Panc1 (cell line): ENCODE data around the gene GCK. TPM values are rescaled to one million over a fixed set of nuclear protein-coding genes. Genes with fewer than 3 reads are reported as not detected.

ENCODE experiments used
- ATAC-seq: fragments of 200-7000 bp; cut with Tn5 transposase; 2 replicates; pipeline ENCODE4 v1.9.1; 2020; ENCODE audit warnings: mild to moderate bottlenecking, moderate library complexity
- BruUV-seq: library from RNA; stranded (reverse); fragments of 400-500 nt; replicated peaks from 2 replicates; lab custom pipeline; 2021; lab: Mats Ljungman, UMichigan
- CTCF ChIA-PET: fragments of 300-600 bp; sonication (Branson Sonifier 250); formaldehyde crosslinking; loops from one replicate; lab custom pipeline; 2022; ENCODE audit warnings: antibody characterized with exemption; lab: Charles Lee
- POLR2A ChIA-PET: fragments of 300-600 bp; sonication (Branson Sonifier 250); formaldehyde crosslinking; loops from one replicate; lab custom pipeline; 2022; ENCODE audit warnings: antibody characterized with exemption; lab: Charles Lee
- DNase-seq: peaks from one replicate; pipeline ENCODE4 v3.0.0-alpha.2; 2010; ENCODE audit warnings: low read depth, low spot score
- H3K27ac ChIP-seq: 2 replicates; pipeline ENCODE4 v1.5.1; 2011; ENCODE audit warnings: mild to moderate bottlenecking, low read length, inconsistent platforms
- H3K27me3 ChIP-seq: fragments of 200-500 bp; sonication (Bioruptor generic); 2 replicates; pipeline ENCODE4 v1.6.0; 2014; ENCODE audit warnings: low read length, inconsistent platforms; ENCODE audit not compliant: control insufficient read depth, insufficient read depth
- H3K36me3 ChIP-seq: fragments of 200-500 bp; sonication (Bioruptor generic); 2 replicates; pipeline ENCODE4 v1.5.1; 2014; ENCODE audit warnings: inconsistent platforms, mild to moderate bottlenecking, low read length, moderate library complexity; ENCODE audit not compliant: control insufficient read depth, insufficient read depth
- H3K4me1 ChIP-seq: 2 replicates; pipeline ENCODE4 v1.5.1; 2011; ENCODE audit warnings: inconsistent platforms, mild to moderate bottlenecking, low read length, moderate library complexity; ENCODE audit not compliant: control insufficient read depth, insufficient read depth
- H3K4me3 ChIP-seq, 2 experiments: 2 replicates each; pipeline ENCODE4 v1.5.1; 2011 to 2012; ENCODE audit warnings: low read depth in 2 of 2, low read length in 2 of 2, mild to moderate bottlenecking in 2 of 2, inconsistent platforms in 1 of 2, moderate library complexity in 1 of 2
- H3K9me3 ChIP-seq: fragments of 200-500 bp; sonication (Bioruptor generic); 2 replicates; pipeline ENCODE4 v1.5.1; 2014; ENCODE audit warnings: low read depth, mild to moderate bottlenecking, inconsistent platforms, low read length, moderate library complexity; ENCODE audit not compliant: control insufficient read depth, insufficient read depth
- POLR2AphosphoS5 ChIP-seq: IDR thresholded peaks from 2 replicates; pipeline ENCODE4 v1.6.1; 2012; ENCODE audit warnings: mild to moderate bottlenecking, low read depth, low read length, moderate library complexity
- SIN3A ChIP-seq: IDR thresholded peaks from 2 replicates; pipeline ENCODE4 v1.6.1; 2012; ENCODE audit warnings: low read depth, mild to moderate bottlenecking, low read length, moderate library complexity, borderline replicate concordance; ENCODE audit not compliant: insufficient read depth
- TCF7L2 ChIP-seq: IDR thresholded peaks from 2 replicates; pipeline ENCODE4 v1.6.1; 2011; ENCODE audit warnings: mild to moderate bottlenecking, low read depth, low read length, inconsistent platforms
- in situ Hi-C: cut with HindIII; loops from 2 replicates; pipeline ENCODE4 v1.10.0; 2016; ENCODE audit warnings: low sequenced_read_pairs, low pct_unique_long_range_greater_than_20kb
- intact Hi-C: fragments of 100-400 bp; cut with micrococcal nuclease; formaldehyde crosslinking; loops from one replicate; pipeline ENCODE4 v1.10.0; 2022; ENCODE audit not compliant: unreplicated experiment
- total RNA-seq: library from RNA; stranded (reverse); gene quantifications from one replicate; pipeline ENCODE4 v1.2.1, GENCODE V29; 2021; ENCODE audit not compliant: unreplicated experiment
- TF ChIP-seq, protein P1 (sequence below): fragments of 450-650 bp; IDR thresholded peaks from 2 replicates; pipeline ENCODE4 v1.5.1; 2017; ENCODE audit warnings: mild to moderate bottlenecking
- TF ChIP-seq, protein P2 (sequence below), 2 experiments: IDR thresholded peaks; 2 replicates each; pipeline ENCODE4 v1.6.1; 2011 to 2012; ENCODE audit warnings: low read depth in 2 of 2, control low read depth in 1 of 2, low read length in 1 of 2, mild to moderate bottlenecking in 1 of 2, moderate library complexity in 1 of 2; ENCODE audit not compliant: insufficient read depth in 1 of 2

GCK gene
- total RNA-seq, 1 experiment from 2014 or later: 0.36 TPM

- BruUV-seq: no TSS peak
- TF ChIP-seq, protein P1, sequence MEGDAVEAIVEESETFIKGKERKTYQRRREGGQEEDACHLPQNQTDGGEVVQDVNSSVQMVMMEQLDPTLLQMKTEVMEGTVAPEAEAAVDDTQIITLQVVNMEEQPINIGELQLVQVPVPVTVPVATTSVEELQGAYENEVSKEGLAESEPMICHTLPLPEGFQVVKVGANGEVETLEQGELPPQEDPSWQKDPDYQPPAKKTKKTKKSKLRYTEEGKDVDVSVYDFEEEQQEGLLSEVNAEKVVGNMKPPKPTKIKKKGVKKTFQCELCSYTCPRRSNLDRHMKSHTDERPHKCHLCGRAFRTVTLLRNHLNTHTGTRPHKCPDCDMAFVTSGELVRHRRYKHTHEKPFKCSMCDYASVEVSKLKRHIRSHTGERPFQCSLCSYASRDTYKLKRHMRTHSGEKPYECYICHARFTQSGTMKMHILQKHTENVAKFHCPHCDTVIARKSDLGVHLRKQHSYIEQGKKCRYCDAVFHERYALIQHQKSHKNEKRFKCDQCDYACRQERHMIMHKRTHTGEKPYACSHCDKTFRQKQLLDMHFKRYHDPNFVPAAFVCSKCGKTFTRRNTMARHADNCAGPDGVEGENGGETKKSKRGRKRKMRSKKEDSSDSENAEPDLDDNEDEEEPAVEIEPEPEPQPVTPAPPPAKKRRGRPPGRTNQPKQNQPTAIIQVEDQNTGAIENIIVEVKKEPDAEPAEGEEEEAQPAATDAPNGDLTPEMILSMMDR: no peak
- TF ChIP-seq SIN3A (no peak), TCF7L2 (no peak), POLR2AphosphoS5 (no peak)
- TF ChIP-seq, protein P2, sequence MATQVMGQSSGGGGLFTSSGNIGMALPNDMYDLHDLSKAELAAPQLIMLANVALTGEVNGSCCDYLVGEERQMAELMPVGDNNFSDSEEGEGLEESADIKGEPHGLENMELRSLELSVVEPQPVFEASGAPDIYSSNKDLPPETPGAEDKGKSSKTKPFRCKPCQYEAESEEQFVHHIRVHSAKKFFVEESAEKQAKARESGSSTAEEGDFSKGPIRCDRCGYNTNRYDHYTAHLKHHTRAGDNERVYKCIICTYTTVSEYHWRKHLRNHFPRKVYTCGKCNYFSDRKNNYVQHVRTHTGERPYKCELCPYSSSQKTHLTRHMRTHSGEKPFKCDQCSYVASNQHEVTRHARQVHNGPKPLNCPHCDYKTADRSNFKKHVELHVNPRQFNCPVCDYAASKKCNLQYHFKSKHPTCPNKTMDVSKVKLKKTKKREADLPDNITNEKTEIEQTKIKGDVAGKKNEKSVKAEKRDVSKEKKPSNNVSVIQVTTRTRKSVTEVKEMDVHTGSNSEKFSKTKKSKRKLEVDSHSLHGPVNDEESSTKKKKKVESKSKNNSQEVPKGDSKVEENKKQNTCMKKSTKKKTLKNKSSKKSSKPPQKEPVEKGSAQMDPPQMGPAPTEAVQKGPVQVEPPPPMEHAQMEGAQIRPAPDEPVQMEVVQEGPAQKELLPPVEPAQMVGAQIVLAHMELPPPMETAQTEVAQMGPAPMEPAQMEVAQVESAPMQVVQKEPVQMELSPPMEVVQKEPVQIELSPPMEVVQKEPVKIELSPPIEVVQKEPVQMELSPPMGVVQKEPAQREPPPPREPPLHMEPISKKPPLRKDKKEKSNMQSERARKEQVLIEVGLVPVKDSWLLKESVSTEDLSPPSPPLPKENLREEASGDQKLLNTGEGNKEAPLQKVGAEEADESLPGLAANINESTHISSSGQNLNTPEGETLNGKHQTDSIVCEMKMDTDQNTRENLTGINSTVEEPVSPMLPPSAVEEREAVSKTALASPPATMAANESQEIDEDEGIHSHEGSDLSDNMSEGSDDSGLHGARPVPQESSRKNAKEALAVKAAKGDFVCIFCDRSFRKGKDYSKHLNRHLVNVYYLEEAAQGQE (IDR thresholded peaks at IDR 0.05; ENCODE audit: insufficient read depth in 1 of 2, low read depth in 2 of 2, low read length in 1 of 2): no peak
- in situ Hi-C loops: loop anchor here (25.0 kb wide), 1 partner anchor 121 kb away; the partner anchor contains the start of gene CAMK2B
- CTCF ChIA-PET: no interaction called here
- Histone ChIP-seq H3K9me3 (no peaks in the 10 kb centered on the region), H3K27ac (no peak overlapping the region), H3K27me3 (no peaks in the 10 kb centered on the region), H3K4me1 (0 out of 2 replicates have a peak, but pooled peaks cover 2% of the 10 kb centered on the region), H3K4me3 (no peak overlapping the region), H3K36me3 (peaks cover 2% of the 10 kb centered on the region)
- POLR2A ChIA-PET: no interaction called here
- intact Hi-C loops: no loop called here
- ATAC-seq (peak; percentile 2; the same call in 1 of the 2 replicates), DNase-seq (no peak)
Observed at GRCh38 chr7:44216019-44216418, 26.8 kb upstream of the GCK start.

DNA sequence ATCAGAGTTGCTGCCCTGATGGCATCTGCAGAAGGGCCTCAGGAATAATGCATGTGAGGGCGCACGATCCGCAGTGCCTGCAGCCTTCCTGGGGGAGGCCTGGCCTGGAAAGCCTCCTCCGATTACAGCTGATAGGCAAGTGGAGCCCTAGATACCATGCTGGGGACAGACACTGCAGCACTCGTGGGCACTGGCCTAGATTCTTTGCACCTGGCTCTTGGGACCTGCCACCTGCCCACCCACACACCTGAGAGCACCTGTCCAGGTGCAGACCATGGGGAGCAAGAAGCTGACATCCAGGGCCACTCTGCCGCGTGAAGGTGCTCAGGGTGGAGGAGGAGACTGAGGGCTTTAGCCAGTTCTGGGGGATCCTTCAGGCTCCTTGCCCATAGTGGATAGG lies 26.3 kb upstream of the GCK start:
- TF ChIP-seq POLR2AphosphoS5: no peak
- TF ChIP-seq, protein P2 (IDR thresholded peaks at IDR 0.05; ENCODE audit: insufficient read depth in 1 of 2, low read depth in 2 of 2, low read length in 1 of 2): no peak
- TF ChIP-seq TCF7L2: no peak
- no peak for TF ChIP-seq SIN3A
- TF ChIP-seq, protein P1: no peak
- H3K9me3 ChIP-seq: no peaks in the 10 kb centered on the region
- H3K4me3 ChIP-seq: no peak overlapping the region
- CTCF ChIA-PET: no interaction called here
- BruUV-seq: no TSS peak
- peaks cover 7% of the 10 kb centered on the region for H3K36me3 ChIP-seq
- no peak for ATAC-seq
- no peak for DNase-seq
- H3K27me3 ChIP-seq: no peaks in the 10 kb centered on the region
- POLR2A ChIA-PET: no interaction called here
- intact Hi-C loops (no loop called here), in situ Hi-C loops (loop anchor here (25.0 kb wide), 1 partner anchor 122 kb away; the partner anchor contains the start of gene CAMK2B)
- H3K27ac ChIP-seq: no peak overlapping the region
- H3K4me1 ChIP-seq: 0 out of 2 replicates have a peak, but pooled peaks cover 2% of the 10 kb centered on the region
